Activated CD4-positive, alpha-beta memory T cell treated with anti-CD3 and anti-CD28 coated beads, Interleukin-2, amount 10 ng/mL, durations not matched to agents 7 days and 5 days (primary cell): ENCODE data around the gene NAV1. TPM values are rescaled to one million over a fixed set of nuclear protein-coding genes. Genes with fewer than 3 reads are reported as not detected.

Source experiments
- CTCF ChIA-PET: fragments of 350-600 bp; sonication (Branson Sonifier 250); formaldehyde crosslinking; loops from one replicate; lab custom pipeline; 2021; ENCODE audit warnings: antibody characterized with exemption, inconsistent platforms; lab: Charles Lee
- POLR2A ChIA-PET: fragments of 350-600 bp; sonication (Branson Sonifier 250); formaldehyde crosslinking; loops from one replicate; lab custom pipeline; 2021; ENCODE audit warnings: antibody characterized with exemption; lab: Charles Lee
- DNase-seq: peaks from one replicate; pipeline ENCODE4 v3.0.0-alpha.2; 2020
- H3K27ac Mint-ChIP-seq: one replicate; pipeline ENCODE4 v1.8.0; 2021; ENCODE audit warnings: mild to moderate bottlenecking, mixed read lengths
- H3K27me3 Mint-ChIP-seq: one replicate; pipeline ENCODE4 v1.8.0; 2021; ENCODE audit warnings: mixed read lengths
- H3K36me3 Mint-ChIP-seq: one replicate; pipeline ENCODE4 v1.8.0; 2021; ENCODE audit warnings: low read depth, mixed read lengths
- H3K4me1 Mint-ChIP-seq: one replicate; pipeline ENCODE4 v1.8.0; 2021; ENCODE audit warnings: mixed read lengths
- H3K4me3 Mint-ChIP-seq: one replicate; pipeline ENCODE4 v1.8.0; 2021; ENCODE audit warnings: mild to moderate bottlenecking, mixed read lengths
- H3K9me3 Mint-ChIP-seq: one replicate; pipeline ENCODE4 v1.8.0; 2021; ENCODE audit warnings: mixed read lengths
- total RNA-seq, 2 experiments: library from RNA; stranded (reverse); gene quantifications; one replicate each; pipeline ENCODE4 v1.2.3, GENCODE V29; 2021

NAV1 gene
- total RNA-seq, 2 experiments from 2014 or later, result 2.8 to 3.0 TPM

- Mint-ChIP-seq H3K36me3 (no peaks in the 10 kb centered on the region), H3K27me3 (no peaks in the 10 kb centered on the region), H3K9me3 (no peaks in the 10 kb centered on the region), H3K4me3 (no peak overlapping the region), H3K27ac (no peak overlapping the region), H3K4me1 (peaks cover 4% of the 10 kb centered on the region)
- DNase-seq, result no peak
- ChIA-PET CTCF (no interaction called here), POLR2A (no interaction called here)
Measured at GRCh38 chr1:201565771-201566528, 27.0 kb downstream of the NAV1 start.

GRCh38 chr1:201566529-201566823 is 27.5 kb downstream of the NAV1 start:
- POLR2A ChIA-PET, result no interaction called here

GRCh38 chr1:201566933-201567801 is 28.2 kb downstream of the NAV1 start:
- Mint-ChIP-seq H3K36me3 (no peaks in the 10 kb centered on the region), H3K9me3 (no peaks in the 10 kb centered on the region), H3K4me1 (no peaks in the 10 kb centered on the region), H3K27ac (no peak overlapping the region), H3K27me3 (no peaks in the 10 kb centered on the region), H3K4me3 (no peak overlapping the region)
- no peak for DNase-seq
- ChIA-PET POLR2A (no interaction called here), CTCF (no interaction called here)

More at GRCh38 chr1:201566529-201566823, 27.5 kb downstream of the NAV1 start:
- Mint-ChIP-seq H3K27me3 (no peaks in the 10 kb centered on the region), H3K27ac (no peak overlapping the region), H3K4me1 (no peaks in the 10 kb centered on the region), H3K4me3 (no peak overlapping the region), H3K36me3 (no peaks in the 10 kb centered on the region), H3K9me3 (no peaks in the 10 kb centered on the region)
- no peak for DNase-seq
- CTCF ChIA-PET, result no interaction called here

GRCh38 chr1:201568265-201568664 is 29.3 kb downstream of the NAV1 start:
- H3K27me3 Mint-ChIP-seq, result no peaks in the 10 kb centered on the region
- DNase-seq, result no peak
- H3K27ac Mint-ChIP-seq, result no peak overlapping the region
- H3K36me3 Mint-ChIP-seq, result no peaks in the 10 kb centered on the region
- H3K4me1 Mint-ChIP-seq, result no peaks in the 10 kb centered on the region
- no peaks in the 10 kb centered on the region for H3K9me3 Mint-ChIP-seq
- CTCF ChIA-PET, result interaction anchor here (1.9 kb wide), 1 partner anchor 8 kb away, joined by 6 read pairs; no protein-coding TSS in a partner anchor
- POLR2A ChIA-PET, result no interaction called here
- no peak overlapping the region for H3K4me3 Mint-ChIP-seq

GRCh38 chr1:201568859-201569294 is 29.9 kb downstream of the NAV1 start:
- DNase-seq, result no peak
- Mint-ChIP-seq H3K4me3 (no peak overlapping the region), H3K36me3 (no peaks in the 10 kb centered on the region), H3K9me3 (no peaks in the 10 kb centered on the region), H3K27me3 (no peaks in the 10 kb centered on the region), H3K27ac (no peak overlapping the region), H3K4me1 (no peaks in the 10 kb centered on the region)
- ChIA-PET POLR2A (no interaction called here), CTCF (interaction anchor here (1.0 to 1.9 kb wide), 2 partner anchors 9 to 10 kb away, joined by 3 to 6 read pairs; no protein-coding TSS in a partner anchor)

GRCh38 chr1:201570181-201570885 is 31.4 kb downstream of the NAV1 start:
- CTCF ChIA-PET, result interaction anchor here (1.0 to 1.9 kb wide), 3 partner anchors 9 to 11 kb away, joined by 3 to 6 read pairs (median 3); no protein-coding TSS in a partner anchor
- no peaks in the 10 kb centered on the region for H3K9me3 Mint-ChIP-seq
- no peak for DNase-seq
- H3K36me3 Mint-ChIP-seq, result no peaks in the 10 kb centered on the region
- POLR2A ChIA-PET, result no interaction called here
- H3K4me3 Mint-ChIP-seq, result no peak overlapping the region
- H3K27me3 Mint-ChIP-seq, result peaks cover 3% of the 10 kb centered on the region
- no peaks in the 10 kb centered on the region for H3K4me1 Mint-ChIP-seq
- H3K27ac Mint-ChIP-seq, result no peak overlapping the region

GRCh38 chr1:201570886-201571624 is 32.1 kb downstream of the NAV1 start:
- H3K27me3 Mint-ChIP-seq, result peaks cover 5% of the 10 kb centered on the region
- H3K27ac Mint-ChIP-seq, result no peak overlapping the region
- H3K9me3 Mint-ChIP-seq, result no peaks in the 10 kb centered on the region
- H3K4me3 Mint-ChIP-seq, result no peak overlapping the region
- POLR2A ChIA-PET, result no interaction called here
- CTCF ChIA-PET, result interaction anchor here (1.0 kb wide), 1 partner anchor 12 kb away, joined by 3 read pairs; no protein-coding TSS in a partner anchor
- no peak for DNase-seq
- H3K4me1 Mint-ChIP-seq, result no peaks in the 10 kb centered on the region
- H3K36me3 Mint-ChIP-seq, result no peaks in the 10 kb centered on the region

GRCh38 chr1:201573030-201573429 is 34.1 kb downstream of the NAV1 start:
- H3K9me3 Mint-ChIP-seq, result no peaks in the 10 kb centered on the region
- no peak overlapping the region for H3K4me3 Mint-ChIP-seq
- H3K4me1 Mint-ChIP-seq, result no peaks in the 10 kb centered on the region
- no peak for DNase-seq
- ChIA-PET POLR2A (no interaction called here), CTCF (no interaction called here)
- H3K36me3 Mint-ChIP-seq, result no peaks in the 10 kb centered on the region
- H3K27me3 Mint-ChIP-seq, result peaks cover 11% of the 10 kb centered on the region
- H3K27ac Mint-ChIP-seq, result no peak overlapping the region

GRCh38 chr1:201573923-201574322 is 35.0 kb downstream of the NAV1 start:
- DNase-seq, result no peak
- ChIA-PET CTCF (no interaction called here), POLR2A (no interaction called here)
- Mint-ChIP-seq H3K4me3 (no peak overlapping the region), H3K9me3 (no peaks in the 10 kb centered on the region), H3K36me3 (no peaks in the 10 kb centered on the region), H3K4me1 (no peaks in the 10 kb centered on the region), H3K27ac (no peak overlapping the region), H3K27me3 (peaks cover 14% of the 10 kb centered on the region)

- H3K27ac Mint-ChIP-seq, result no peak overlapping the region
- no peak for DNase-seq
- H3K4me3 Mint-ChIP-seq, result no peak overlapping the region
- H3K36me3 Mint-ChIP-seq, result no peaks in the 10 kb centered on the region
- no peaks in the 10 kb centered on the region for H3K9me3 Mint-ChIP-seq
- CTCF ChIA-PET, result no interaction called here
- POLR2A ChIA-PET, result no interaction called here
- H3K4me1 Mint-ChIP-seq, result no peaks in the 10 kb centered on the region
- peaks cover 16% of the 10 kb centered on the region for H3K27me3 Mint-ChIP-seq
Measured at GRCh38 chr1:201575912-201576311, 37.0 kb downstream of the NAV1 start.

- Mint-ChIP-seq H3K27ac (no peak overlapping the region), H3K27me3 (peaks cover 16% of the 10 kb centered on the region), H3K4me1 (no peaks in the 10 kb centered on the region), H3K4me3 (no peak overlapping the region), H3K9me3 (no peaks in the 10 kb centered on the region), H3K36me3 (no peaks in the 10 kb centered on the region)
- ChIA-PET CTCF (no interaction called here), POLR2A (no interaction called here)
- DNase-seq, result no peak
Measured at GRCh38 chr1:201576914-201577313, 38.0 kb downstream of the NAV1 start.

GRCh38 chr1:201578008-201578888 is 39.3 kb downstream of the NAV1 start:
- no peaks in the 10 kb centered on the region for H3K9me3 Mint-ChIP-seq
- POLR2A ChIA-PET, result no interaction called here
- CTCF ChIA-PET, result interaction anchor here (1.3 kb wide), 1 partner anchor 9 kb away, joined by 3 read pairs; no protein-coding TSS in a partner anchor
- peaks cover 19% of the 10 kb centered on the region for H3K27me3 Mint-ChIP-seq
- H3K36me3 Mint-ChIP-seq, result no peaks in the 10 kb centered on the region
- H3K4me3 Mint-ChIP-seq, result no peak overlapping the region
- H3K4me1 Mint-ChIP-seq, result no peaks in the 10 kb centered on the region
- no peak for DNase-seq
- no peak overlapping the region for H3K27ac Mint-ChIP-seq
